Activated CD4-positive, alpha-beta T cell treated with anti-CD3 and anti-CD28 coated beads, Interleukin-2, amount 50 U/mL, for 24 hours (primary cell): ENCODE results near the gene HAUS2.

Source experiments
- DNase-seq, 2 donors: peaks; one replicate each; pipeline ENCODE4 v3.0.0-alpha.2; 2020; ENCODE audit warnings: low read depth in 1 of 2, low spot score in 1 of 2

HAUS2 gene

DNA sequence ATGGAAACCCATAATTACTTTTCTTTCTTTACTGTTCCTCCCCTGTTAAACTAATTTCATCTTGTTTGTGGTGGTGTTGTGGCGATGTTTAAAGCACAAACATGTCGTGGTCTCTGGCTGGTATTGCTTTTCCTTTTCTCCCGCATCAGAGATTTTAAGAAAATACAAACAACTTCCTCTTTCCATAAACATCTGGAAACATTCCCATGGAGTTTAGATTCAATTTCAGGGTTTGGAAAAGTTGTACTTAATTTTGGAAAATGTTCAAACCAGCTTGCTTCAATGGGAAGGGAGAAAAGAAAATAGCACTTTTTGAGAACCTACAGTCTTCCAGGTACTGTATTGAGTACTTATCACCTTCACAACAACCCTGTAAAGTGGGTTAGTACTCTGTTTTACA, 57.2 kb downstream of the HAUS2 start:
- DNase-seq = no peak

DNA sequence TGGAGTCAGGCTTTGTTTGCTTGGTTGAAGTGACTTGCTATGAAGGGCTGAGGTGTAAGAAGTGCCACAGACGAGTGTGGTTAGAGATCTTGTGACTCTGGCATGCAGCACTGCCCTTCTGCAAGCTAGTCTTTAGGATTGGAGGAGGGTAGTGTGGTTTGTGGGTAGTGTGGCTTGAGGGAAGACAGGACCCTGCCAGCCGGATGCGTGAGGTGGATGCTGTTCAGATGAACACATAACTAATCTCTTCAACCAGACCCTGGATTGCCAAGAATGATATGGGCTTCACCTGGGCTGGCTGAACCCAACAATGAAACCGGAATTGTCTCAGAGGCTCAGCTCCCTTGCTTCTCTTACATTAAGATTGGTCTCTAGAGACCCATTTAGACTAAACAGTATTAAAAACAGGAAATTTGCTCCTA, 59.5 kb downstream of the HAUS2 start:
- peak in 1 of 2 donors; percentile 17 for DNase-seq

- DNase-seq = no peak
Observed at GRCh38 chr15:42608752-42609488, 60.3 kb downstream of the HAUS2 start.

GRCh38 chr15:42611532-42611931, 62.9 kb downstream of the HAUS2 start:
- no peak for DNase-seq

DNA sequence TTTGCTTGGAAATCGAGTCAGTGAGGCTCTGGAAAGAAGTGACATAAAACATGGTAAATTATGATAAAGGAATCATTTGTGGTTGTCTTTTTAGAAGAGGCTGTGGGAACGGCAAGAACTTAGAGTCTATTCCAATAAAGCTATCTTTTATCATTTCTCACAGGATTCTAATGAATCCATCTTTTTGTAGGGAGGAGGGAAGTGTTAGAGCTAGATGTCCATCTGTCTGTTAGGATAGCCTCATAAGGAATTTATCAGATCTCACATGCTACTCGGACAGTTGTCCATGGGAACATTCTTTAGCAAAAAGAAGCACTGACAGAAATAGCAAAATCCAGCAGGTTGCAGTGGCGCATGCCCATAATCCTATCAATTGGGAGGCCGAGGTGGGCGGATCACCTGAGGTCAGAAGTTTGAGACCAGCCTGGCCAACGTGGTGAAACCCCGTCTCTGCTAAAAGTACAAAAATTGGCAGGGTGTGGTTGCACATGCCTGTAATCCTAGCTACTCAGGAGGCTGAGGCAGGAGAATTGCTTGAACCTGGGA, 63.8 kb downstream of the HAUS2 start:
- no peak for DNase-seq

- DNase-seq = no peak
Observed at GRCh38 chr15:42616107-42616506, 67.5 kb downstream of the HAUS2 start.
